H9 (cell line): ENCODE data around the gene CEP164. TPM values are rescaled to one million over a fixed set of nuclear protein-coding genes. Genes with fewer than 3 reads are reported as not detected.

ENCODE experiments used
- DNase-seq: peaks from one replicate; pipeline ENCODE4 v3.0.0-alpha.2; 2017
- H2AFZ ChIP-seq: one replicate; pipeline ENCODE4 v1.6.1; 2013; ENCODE audit warnings: mild to moderate bottlenecking, low read length, control low read depth, moderate library complexity
- H2AK5ac ChIP-seq: 2 replicates; pipeline ENCODE4 v1.6.1; 2013; ENCODE audit warnings: low read length, control low read depth, mixed read lengths; ENCODE audit not compliant: insufficient read length
- H2BK120ac ChIP-seq: one replicate; pipeline ENCODE4 v1.6.1; 2013; ENCODE audit warnings: low read depth, mild to moderate bottlenecking, low read length, control low read depth, inconsistent platforms; ENCODE audit not compliant: poor library complexity, severe bottlenecking
- H2BK12ac ChIP-seq: 2 replicates; pipeline ENCODE4 v1.6.1; 2013; ENCODE audit warnings: low read length, control low read depth, mixed read lengths, low read depth; ENCODE audit not compliant: insufficient read length
- H2BK15ac ChIP-seq: 2 replicates; pipeline ENCODE4 v1.6.1; 2013; ENCODE audit warnings: low read depth, low read length, control low read depth
- H2BK20ac ChIP-seq: one replicate; pipeline ENCODE4 v1.6.1; 2013; ENCODE audit warnings: low read depth, mild to moderate bottlenecking, low read length, control low read depth, inconsistent platforms; ENCODE audit not compliant: poor library complexity, severe bottlenecking
- H2BK5ac ChIP-seq: 2 replicates; pipeline ENCODE4 v1.6.1; 2013; ENCODE audit warnings: low read length, control low read depth, mixed read lengths; ENCODE audit not compliant: insufficient read length
- H3K14ac ChIP-seq: 2 replicates; pipeline ENCODE4 v1.6.1; 2013; ENCODE audit warnings: low read length, control low read depth; ENCODE audit not compliant: insufficient read depth
- H3K18ac ChIP-seq: 2 replicates; pipeline ENCODE4 v1.6.1; 2013; ENCODE audit warnings: low read depth, mild to moderate bottlenecking, mixed read lengths, low read length, control low read depth; ENCODE audit not compliant: insufficient read length
- H3K23ac ChIP-seq: 2 replicates; pipeline ENCODE4 v1.6.1; 2013; ENCODE audit warnings: low read length, control low read depth, mixed read lengths, low read depth; ENCODE audit not compliant: insufficient read length
- H3K23me2 ChIP-seq: 2 replicates; pipeline ENCODE4 v1.6.1; 2013; ENCODE audit warnings: low read depth, mild to moderate bottlenecking, mixed read lengths, low read length, control low read depth; ENCODE audit not compliant: insufficient read length, poor library complexity, severe bottlenecking
- H3K27ac ChIP-seq: 2 replicates; pipeline ENCODE4 v1.5.1; 2013; ENCODE audit warnings: low read length, control low read depth, mixed read lengths, low read depth; ENCODE audit not compliant: insufficient read length
- H3K27me3 ChIP-seq: 2 replicates; pipeline ENCODE4 v1.6.1; 2013; ENCODE audit warnings: low read length, control low read depth, inconsistent platforms; ENCODE audit not compliant: insufficient read depth
- H3K4ac ChIP-seq: 2 replicates; pipeline ENCODE4 v1.6.1; 2013; ENCODE audit warnings: low read depth, mild to moderate bottlenecking, control low read depth, inconsistent platforms, low read length, moderate library complexity
- H3K4me1 ChIP-seq: 2 replicates; pipeline ENCODE4 v1.6.1; 2013; ENCODE audit warnings: low read length, control low read depth, inconsistent platforms; ENCODE audit not compliant: insufficient read depth
- H3K4me2 ChIP-seq: 2 replicates; pipeline ENCODE4 v1.6.1; 2013; ENCODE audit warnings: low read length, control low read depth, mixed read lengths; ENCODE audit not compliant: insufficient read length, insufficient read depth
- H3K56ac ChIP-seq: 2 replicates; pipeline ENCODE4 v1.6.1; 2013; ENCODE audit warnings: low read depth, mild to moderate bottlenecking, mixed read lengths, low read length, control low read depth; ENCODE audit not compliant: insufficient read length
- H3K79me1 ChIP-seq: 2 replicates; pipeline ENCODE4 v1.6.1; 2013; ENCODE audit warnings: low read depth, mild to moderate bottlenecking, moderate library complexity, low read length, control low read depth, inconsistent platforms; ENCODE audit not compliant: insufficient read depth, poor library complexity, severe bottlenecking
- H3K79me2 ChIP-seq: 2 replicates; pipeline ENCODE4 v1.6.1; 2013; ENCODE audit warnings: low read length, control low read depth, inconsistent platforms; ENCODE audit not compliant: insufficient read depth
- H3K9ac ChIP-seq: 2 replicates; pipeline ENCODE4 v1.6.1; 2013; ENCODE audit warnings: low read length, control low read depth, mixed read lengths; ENCODE audit not compliant: insufficient read length; ENCODE audit errors: extremely low read depth
- H3K9me3 ChIP-seq: one replicate; pipeline ENCODE4 v1.6.1; 2013; ENCODE audit warnings: low read depth, low read length, inconsistent platforms; ENCODE audit not compliant: control insufficient read depth
- H3T11ph ChIP-seq: one replicate; pipeline ENCODE4 v1.6.1; 2013; ENCODE audit warnings: mild to moderate bottlenecking, low read length, control low read depth, inconsistent platforms
- H4K20me1 ChIP-seq: one replicate; pipeline ENCODE4 v1.6.1; 2013; ENCODE audit not compliant: control insufficient read depth, insufficient read length, insufficient read depth
- H4K5ac ChIP-seq: 2 replicates; pipeline ENCODE4 v1.6.1; 2013; ENCODE audit warnings: low read depth, mild to moderate bottlenecking, mixed read lengths, low read length, control low read depth; ENCODE audit not compliant: insufficient read length
- H4K8ac ChIP-seq: replicated peaks from 2 replicates; pipeline ENCODE4 v1.6.1; 2013; ENCODE audit warnings: low read length, control low read depth, mixed read lengths, low read depth; ENCODE audit not compliant: insufficient read length
- H4K91ac ChIP-seq: 2 replicates; pipeline ENCODE4 v1.6.1; 2013; ENCODE audit warnings: low read depth, mild to moderate bottlenecking, moderate library complexity, mixed read lengths, low read length, control low read depth; ENCODE audit not compliant: insufficient read length
- H3K27ac Mint-ChIP-seq, 3 experiments: 2 replicates in 2 of 3; 3 replicates in 1 of 3; pipeline ENCODE4 v1.8.0; 2020 to 2021; ENCODE audit warnings: mixed read lengths in 3 of 3, mild to moderate bottlenecking in 1 of 3, moderate library complexity in 1 of 3
- H3K27me3 Mint-ChIP-seq: 2 replicates; pipeline ENCODE4 v1.8.0; 2021; ENCODE audit warnings: low read depth, mild to moderate bottlenecking, moderate library complexity, mixed read lengths
- H3K36me3 Mint-ChIP-seq, 3 experiments: 2 replicates in 2 of 3; 3 replicates in 1 of 3; pipeline ENCODE4 v1.8.0; 2020 to 2021; ENCODE audit warnings: low read depth in 3 of 3, mixed read lengths in 3 of 3; ENCODE audit not compliant: insufficient read depth in 1 of 3
- H3K4me1 Mint-ChIP-seq, 2 experiments: 2 replicates each; pipeline ENCODE4 v1.8.0; 2020; ENCODE audit warnings: mixed read lengths in 2 of 2
- H3K4me3 Mint-ChIP-seq, 2 experiments: 2 replicates in 1 of 2; 3 replicates in 1 of 2; pipeline ENCODE4 v1.8.0; 2020 to 2021; ENCODE audit warnings: mild to moderate bottlenecking in 2 of 2, mixed read lengths in 2 of 2, moderate library complexity in 1 of 2
- H3K9me3 Mint-ChIP-seq, 2 experiments: 2 replicates in 1 of 2; 3 replicates in 1 of 2; pipeline ENCODE4 v1.8.0; 2020; ENCODE audit warnings: mild to moderate bottlenecking in 2 of 2, mixed read lengths in 2 of 2, moderate library complexity in 1 of 2
- CTCF ChIP-seq: fragments of 200-600 bp; sonication (generic); conservative IDR thresholded peaks from 3 replicates; pipeline ENCODE4 v1.8.0; 2021; ENCODE audit warnings: antibody characterized with exemption, mild to moderate bottlenecking
- WGBS: extraction: QIAGEN DNeasy Blood & Tissue Kit; methylation state at CpG from one replicate; pipeline ENCODE4 v1.1.7; 2013; ENCODE audit warnings: missing lambda C conversion rate, low lambda C conversion rate, mixed read lengths; ENCODE audit not compliant: insufficient read length; ENCODE audit errors: extremely low coverage; 5-methylcytosine and 5-hydroxymethylcytosine counted together
- total RNA-seq: library from RNA; stranded (reverse); gene quantifications from 2 replicates; pipeline ENCODE4 v1.2.1, GENCODE V29; 2021

CEP164 gene
- total RNA-seq, 1 experiment from 2014 or later: 24.9 TPM

- Histone ChIP-seq H3K27me3 (no peaks in the 10 kb centered on the region), H2BK5ac (no peak overlapping the region), H4K8ac (no peak overlapping the region), H2BK120ac (no peak overlapping the region), H3K79me2 (no peaks in the 10 kb centered on the region), H2BK15ac (no peak overlapping the region), H4K91ac (no peak overlapping the region), H3K23ac (no peak overlapping the region), H3K4me1 (no peaks in the 10 kb centered on the region; the same call in 1 of the 2 replicates), H3K27ac (no peak overlapping the region), H3K9ac (no peak overlapping the region), H3K4me2 (no peak overlapping the region), H4K5ac (no peak overlapping the region), H2AFZ (no peak overlapping the region), H3K9me3 (peaks cover 4% of the 10 kb centered on the region), H2BK20ac (no peak overlapping the region), H4K20me1 (no peaks in the 10 kb centered on the region), H3K18ac (no peak overlapping the region), H2BK12ac (no peak overlapping the region), H3T11ph (no peak overlapping the region), H3K56ac (no peak overlapping the region), H3K14ac (no peak overlapping the region), H2AK5ac (no peak overlapping the region), H3K79me1 (no peaks in the 10 kb centered on the region), H3K4ac (no peak overlapping the region), H3K23me2 (no peaks in the 10 kb centered on the region)
- Mint-ChIP-seq H3K27ac (no peak overlapping the region), H3K9me3 (peaks cover 5 to 8% of the 10 kb centered on the region in 2 experiments), H3K4me3 (no peak overlapping the region; a peak in 1 of 5 replicates), H3K4me1 (peaks cover 17 to 20% of the 10 kb centered on the region in 2 experiments), H3K27me3 (peaks cover 4% of the 10 kb centered on the region), H3K36me3 (peaks cover 21 to 29% (median 28%) of the 10 kb centered on the region in 3 experiments)
- peak; percentile 40 for DNase-seq
- WGBS: no CpG with 5 or more reads among the region's 14 CpGs
- no peak for TF ChIP-seq CTCF
Measured at GRCh38 chr11:117410861-117411710, 83.4 kb downstream of the CEP164 start.
